Caco-2 (cell line): ENCODE results near the gene MCRIP2. TPM values are rescaled to one million over a fixed set of nuclear protein-coding genes. Genes with fewer than 3 reads are reported as not detected.

ENCODE experiments used
- BruUV-seq: library from RNA; stranded (reverse); fragments of 400-500 nt; replicated peaks from 2 replicates; lab custom pipeline; 2021; lab: Mats Ljungman, UMichigan
- CTCF ChIA-PET: fragments of 300-600 bp; sonication (Branson Sonifier 250); formaldehyde crosslinking; loops from one replicate; lab custom pipeline; 2022; ENCODE audit warnings: antibody characterized with exemption; lab: Charles Lee
- POLR2A ChIA-PET: fragments of 300-600 bp; sonication (Branson Sonifier 250); formaldehyde crosslinking; loops from one replicate; lab custom pipeline; 2022; ENCODE audit warnings: antibody characterized with exemption; lab: Charles Lee
- DNase-seq, 2 experiments: peaks; one replicate each; pipeline versions ENCODE4 v3.0.0 to v3.0.0-alpha.2; 2020 to 2022
- H3K27me3 ChIP-seq: replicated peaks from 2 replicates; pipeline ENCODE4 v1.6.0; 2011; ENCODE audit warnings: low read length; ENCODE audit not compliant: control insufficient read depth, insufficient read depth
- H3K36me3 ChIP-seq: 2 replicates; pipeline ENCODE4 v1.5.1; 2011; ENCODE audit warnings: low read length; ENCODE audit not compliant: control insufficient read depth, insufficient read depth
- H3K4me1 ChIP-seq: fragments of 250-450 bp; sonication (Bioruptor Pico); 2 replicates; pipeline ENCODE4 v1.5.1; 2020; ENCODE audit warnings: mild to moderate bottlenecking
- H3K4me3 ChIP-seq: 2 replicates; pipeline ENCODE4 v1.5.1; 2011; ENCODE audit warnings: low read depth, mild to moderate bottlenecking, control low read depth, low read length
- H3K9me3 ChIP-seq: fragments of 250-450 bp; sonication (Bioruptor Pico); 2 replicates; pipeline ENCODE4 v1.5.1; 2020; ENCODE audit warnings: mild to moderate bottlenecking, moderate library complexity
- H3K27ac Mint-ChIP-seq: one replicate; pipeline ENCODE4 v1.8.0; 2022; ENCODE audit warnings: mixed read lengths; ENCODE audit not compliant: unreplicated experiment
- H3K27me3 Mint-ChIP-seq: one replicate; pipeline ENCODE4 v1.8.0; 2022; ENCODE audit warnings: mixed read lengths; ENCODE audit not compliant: insufficient read depth, unreplicated experiment
- H3K36me3 Mint-ChIP-seq: one replicate; pipeline ENCODE4 v1.8.0; 2022; ENCODE audit warnings: mild to moderate bottlenecking, mixed read lengths; ENCODE audit not compliant: insufficient read depth, unreplicated experiment
- H3K4me1 Mint-ChIP-seq: one replicate; pipeline ENCODE4 v1.8.0; 2022; ENCODE audit warnings: low read depth, mixed read lengths; ENCODE audit not compliant: unreplicated experiment
- H3K4me3 Mint-ChIP-seq: one replicate; pipeline ENCODE4 v1.8.0; 2022; ENCODE audit warnings: mild to moderate bottlenecking, moderate library complexity, mixed read lengths; ENCODE audit not compliant: unreplicated experiment
- H3K9me3 Mint-ChIP-seq: one replicate; pipeline ENCODE4 v1.8.0; 2022; ENCODE audit warnings: mixed read lengths; ENCODE audit not compliant: unreplicated experiment
- CTCF ChIP-seq, 2 experiments: fragments of 200-600 bp in 1 of 2; IDR thresholded peaks; 1 replicate in 1 of 2; 2 replicates in 1 of 2; pipeline versions ENCODE4 v1.5.1 to v1.8.0; 2011 to 2022; ENCODE audit warnings: antibody characterized with exemption in 1 of 2, control low read depth in 1 of 2, inconsistent platforms in 1 of 2, low read depth in 1 of 2, low read length in 1 of 2, mild to moderate bottlenecking in 1 of 2, moderate library complexity in 1 of 2; ENCODE audit not compliant: insufficient read depth in 1 of 2, severe bottlenecking in 1 of 2, unreplicated experiment in 1 of 2
- intact Hi-C: fragments of 100-400 bp; cut with micrococcal nuclease; formaldehyde crosslinking; loops from one replicate; pipeline ENCODE4 v1.10.0; 2022; ENCODE audit not compliant: unreplicated experiment
- total RNA-seq: library from RNA; stranded (reverse); gene quantifications from 2 replicates; pipeline ENCODE4 v1.2.3, GENCODE V29; 2022

Gene MCRIP2
- total RNA-seq, 1 experiment from 2014 or later = 33.0 TPM

GRCh38 chr16:676913-677312 lies 35.3 kb downstream of the MCRIP2 start:
- DNase-seq = no peak
- Histone ChIP-seq H3K27me3 (no peaks in the 10 kb centered on the region), H3K36me3 (peaks cover 4% of the 10 kb centered on the region), H3K9me3 (no peaks in the 10 kb centered on the region), H3K4me3 (no peak overlapping the region), H3K4me1 (peaks cover 17% of the 10 kb centered on the region; the same call in 1 of the 2 replicates)
- intact Hi-C loops = no loop called here
- POLR2A ChIA-PET = no interaction called here
- Mint-ChIP-seq H3K36me3 (peaks cover 40% of the 10 kb centered on the region), H3K27ac (no peak overlapping the region), H3K4me1 (no peaks in the 10 kb centered on the region), H3K9me3 (no peaks in the 10 kb centered on the region), H3K4me3 (no peak overlapping the region), H3K27me3 (no peaks in the 10 kb centered on the region)
- no peak for TF ChIP-seq CTCF (IDR thresholded peaks at IDR 0.05; ENCODE audit: insufficient read depth in 1 of 2, low read depth in 1 of 2, low read length in 1 of 2, severe bottlenecking in 1 of 2, unreplicated experiment in 1 of 2)
- CTCF ChIA-PET = no interaction called here
- BruUV-seq = no TSS peak

- no peak overlapping the region for H3K4me3 ChIP-seq
- ChIA-PET POLR2A (no interaction called here), CTCF (no interaction called here)
- Mint-ChIP-seq H3K4me3 (no peak overlapping the region), H3K27me3 (no peaks in the 10 kb centered on the region), H3K9me3 (no peaks in the 10 kb centered on the region), H3K36me3 (peaks cover 47% of the 10 kb centered on the region), H3K27ac (no peak overlapping the region), H3K4me1 (no peaks in the 10 kb centered on the region)
- intact Hi-C loops = no loop called here
- H3K9me3 ChIP-seq = no peaks in the 10 kb centered on the region
- peaks cover 3% of the 10 kb centered on the region for H3K36me3 ChIP-seq
- DNase-seq = no peak
- peaks cover 21% of the 10 kb centered on the region for H3K4me1 ChIP-seq
- no peaks in the 10 kb centered on the region for H3K27me3 ChIP-seq
- TF ChIP-seq CTCF (IDR thresholded peaks at IDR 0.05; ENCODE audit: insufficient read depth in 1 of 2, low read depth in 1 of 2, low read length in 1 of 2, severe bottlenecking in 1 of 2, unreplicated experiment in 1 of 2) = no peak
- BruUV-seq = no TSS peak
Measured at GRCh38 chr16:677316-678190, 35.9 kb downstream of the MCRIP2 start.

GRCh38 chr16:678209-678857 lies 36.7 kb downstream of the MCRIP2 start:
- no peaks in the 10 kb centered on the region for H3K27me3 ChIP-seq
- Mint-ChIP-seq H3K4me3 (no peak overlapping the region), H3K36me3 (peaks cover 54% of the 10 kb centered on the region), H3K27ac (no peak overlapping the region), H3K4me1 (no peaks in the 10 kb centered on the region), H3K9me3 (no peaks in the 10 kb centered on the region), H3K27me3 (no peaks in the 10 kb centered on the region)
- ChIA-PET CTCF (no interaction called here), POLR2A (interaction anchor here (0.9 kb wide), 1 partner anchor 17 kb away, joined by 5 read pairs; no protein-coding TSS in a partner anchor)
- H3K9me3 ChIP-seq = no peaks in the 10 kb centered on the region
- peaks cover 29% of the 10 kb centered on the region for H3K4me1 ChIP-seq
- H3K36me3 ChIP-seq = peaks cover 4% of the 10 kb centered on the region; the same call in 1 of the 2 replicates
- no TSS peak for BruUV-seq
- TF ChIP-seq CTCF (IDR thresholded peaks at IDR 0.05; ENCODE audit: insufficient read depth in 1 of 2, low read depth in 1 of 2, low read length in 1 of 2, severe bottlenecking in 1 of 2, unreplicated experiment in 1 of 2) = no peak
- no peak overlapping the region for H3K4me3 ChIP-seq
- no peak for DNase-seq
- intact Hi-C loops = no loop called here
